SK-N-MC (cell line): ENCODE data around the gene PALD1.

Experiments used
- DNase-seq: peaks from one replicate; pipeline ENCODE4 v3.0.0-alpha.2; 2011; ENCODE audit warnings: low read depth, low spot score
- H3K27ac ChIP-seq: fragments of 200-600 bp; sonication (generic); 2 replicates; pipeline ENCODE4 v1.5.1; 2016; ENCODE audit warnings: mixed run types
- H3K36me3 ChIP-seq: fragments of 200-600 bp; sonication (generic); 2 replicates; pipeline ENCODE4 v1.6.1; 2017; ENCODE audit warnings: antibody characterized with exemption, low read length, mixed read lengths; ENCODE audit not compliant: insufficient read depth
- H3K4me3 ChIP-seq: fragments of 200-600 bp; sonication (generic); 2 replicates; pipeline ENCODE4 v1.5.1; 2016
- H3K9ac ChIP-seq: fragments of 200-600 bp; sonication (generic); 2 replicates; pipeline ENCODE4 v1.8.0; 2017; ENCODE audit warnings: mixed run types, mixed read lengths; ENCODE audit not compliant: insufficient read length
- H3K9me3 ChIP-seq: fragments of 200-600 bp; sonication (generic); 2 replicates; pipeline ENCODE4 v1.6.1; 2017; ENCODE audit warnings: low read depth, mild to moderate bottlenecking, antibody characterized with exemption, low read length, moderate library complexity, mixed read lengths
- EZH2 ChIP-seq: fragments of 200-600 bp; sonication (generic); IDR thresholded peaks from one replicate; pipeline ENCODE4 v1.6.1; 2017; ENCODE audit warnings: antibody characterized with exemption
- FOXP2 ChIP-seq: optimal IDR thresholded peaks from 2 replicates; pipeline ENCODE3; 2011; ENCODE audit warnings: mild to moderate bottlenecking, moderate library complexity; ENCODE audit not compliant: insufficient read depth; ENCODE audit errors: extremely low read length, control extremely low read depth
- POLR2AphosphoS5 ChIP-seq: IDR thresholded peaks from 2 replicates; pipeline ENCODE4 v1.6.1; 2012; ENCODE audit warnings: mild to moderate bottlenecking, low read depth, low read length, borderline replicate concordance

Gene PALD1

DNA sequence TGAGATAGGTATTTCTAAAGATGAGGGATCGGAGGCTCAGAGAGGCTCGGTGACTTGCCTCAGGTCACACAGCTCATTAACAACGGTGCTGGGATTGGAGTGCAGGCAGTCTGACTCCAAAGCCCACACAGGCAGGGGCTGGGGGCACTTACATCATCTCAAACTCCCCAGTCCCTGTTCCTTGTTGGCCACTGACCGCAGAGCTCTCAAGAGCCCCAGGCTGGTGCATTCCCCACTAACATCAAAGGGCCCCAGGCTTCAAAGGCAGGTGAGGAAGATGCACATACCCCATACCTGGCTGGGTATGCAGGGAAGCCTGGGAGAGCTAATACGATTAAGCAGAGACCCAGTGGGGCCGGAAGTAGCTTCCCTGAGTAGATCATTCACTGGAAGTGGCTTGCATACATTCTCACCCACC is 23.3 kb upstream of the PALD1 start:
- no peak for DNase-seq
- H3K4me3 ChIP-seq = no peak overlapping the region
- TF ChIP-seq POLR2AphosphoS5 (no peak), FOXP2 (no peak), EZH2 (no peak)
- H3K9me3 ChIP-seq = no peaks in the 10 kb centered on the region
- H3K9ac ChIP-seq = no peak overlapping the region
- H3K27ac ChIP-seq = no peak overlapping the region
- no peaks in the 10 kb centered on the region for H3K36me3 ChIP-seq

DNA sequence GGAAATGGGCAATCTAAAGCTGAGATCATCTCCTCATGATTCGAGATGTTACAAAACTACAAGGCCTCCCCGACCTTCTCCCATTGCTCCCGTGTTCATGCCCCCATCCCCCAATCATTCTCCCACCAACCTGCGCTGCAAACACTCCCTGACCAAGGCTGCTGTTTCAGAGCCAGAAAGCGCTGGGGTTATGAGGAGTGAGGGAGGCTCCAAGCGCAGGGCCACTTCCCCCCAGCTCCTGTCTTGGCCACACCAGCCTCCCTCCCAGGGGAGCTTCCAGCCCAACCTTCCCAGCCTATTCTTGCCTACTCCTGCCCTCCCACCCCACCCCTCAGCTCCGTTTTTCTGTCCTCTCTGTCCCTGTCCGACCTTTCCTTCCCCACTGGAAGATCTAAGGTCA is 22.4 kb upstream of the PALD1 start:
- Histone ChIP-seq H3K9ac (no peak overlapping the region), H3K9me3 (no peaks in the 10 kb centered on the region)

DNA sequence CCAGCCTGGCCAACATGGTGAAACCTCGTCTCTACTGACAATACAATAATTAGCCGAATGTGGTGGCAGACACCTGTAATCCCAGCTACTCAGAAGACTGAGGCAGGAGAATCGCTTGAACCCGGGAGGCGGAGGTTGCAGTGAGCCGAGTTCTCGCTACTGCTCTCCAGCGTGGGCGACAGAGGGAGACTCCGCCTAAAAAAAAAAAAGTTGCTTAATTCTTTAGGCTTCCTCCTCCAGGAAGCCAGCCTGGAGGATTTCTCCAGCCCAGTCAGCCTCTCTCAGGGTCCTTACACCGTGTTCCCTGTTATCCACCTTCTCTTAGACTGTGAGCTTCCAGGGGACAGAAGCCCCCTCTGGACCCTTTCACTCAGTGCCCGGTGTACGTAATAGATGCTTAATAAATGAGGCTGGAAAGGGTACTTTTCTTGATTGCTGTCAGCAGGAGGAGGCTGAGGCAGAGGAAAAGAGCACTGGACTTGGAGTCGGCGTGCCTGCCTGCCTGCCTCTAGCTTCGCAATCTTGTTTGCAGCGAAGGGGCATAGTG is 20.7 kb upstream of the PALD1 start:
- no peak overlapping the region for H3K27ac ChIP-seq
- no peak overlapping the region for H3K4me3 ChIP-seq
- H3K36me3 ChIP-seq = no peaks in the 10 kb centered on the region
- no peak overlapping the region for H3K9ac ChIP-seq
- no peak for DNase-seq
- TF ChIP-seq POLR2AphosphoS5 = no peak
- TF ChIP-seq FOXP2 = no peak
- TF ChIP-seq EZH2 = no peak
- no peaks in the 10 kb centered on the region for H3K9me3 ChIP-seq

More for the DNA sequence above, 22.4 kb upstream of the PALD1 start:
- DNase-seq = no peak
- Histone ChIP-seq H3K4me3 (no peak overlapping the region), H3K27ac (no peak overlapping the region), H3K36me3 (no peaks in the 10 kb centered on the region)
- no peak for TF ChIP-seq EZH2
- no peak for TF ChIP-seq POLR2AphosphoS5
- no peak for TF ChIP-seq FOXP2

DNA sequence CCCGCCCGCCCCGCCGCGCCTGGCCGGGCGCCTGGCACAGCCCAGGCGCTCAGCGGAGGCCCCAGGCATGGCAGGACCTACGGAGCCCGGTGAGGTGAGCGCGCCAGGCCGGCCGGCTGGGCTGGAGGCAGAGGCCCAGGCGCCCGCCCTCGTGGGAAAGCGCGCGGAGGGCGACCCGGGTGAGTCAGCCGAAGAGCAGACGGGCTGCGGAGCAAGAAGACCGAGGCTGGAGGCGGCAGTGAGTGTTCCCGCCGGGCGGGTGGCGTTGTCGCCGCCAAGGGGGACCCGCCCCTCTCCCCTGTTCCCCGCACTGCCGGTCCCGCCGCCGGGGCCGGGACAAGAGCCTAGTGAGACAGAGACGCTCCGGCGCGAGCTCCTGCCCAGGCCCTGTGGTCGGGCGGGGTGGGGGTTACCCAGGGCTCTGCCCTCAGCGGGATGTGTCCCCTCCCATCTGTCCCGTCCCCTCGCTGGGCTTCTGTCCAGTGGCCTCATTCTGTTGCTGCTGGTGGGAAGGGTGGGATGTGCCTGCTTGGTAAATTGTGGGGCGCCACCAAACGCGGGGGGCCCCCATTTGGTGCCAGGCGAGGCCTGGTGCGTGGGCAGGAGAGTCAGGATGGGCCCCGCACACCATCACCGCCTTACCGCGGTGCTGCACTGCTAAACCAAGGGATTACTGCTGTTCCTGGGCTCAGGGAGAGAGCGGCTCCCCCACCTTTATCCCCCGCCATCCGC is 20.1 kb upstream of the PALD1 start:
- TF ChIP-seq FOXP2 (no peak), POLR2AphosphoS5 (no peak), EZH2 (no peak)
- no peaks in the 10 kb centered on the region for H3K36me3 ChIP-seq
- DNase-seq = no peak
- H3K9me3 ChIP-seq = no peaks in the 10 kb centered on the region
- no peak overlapping the region for H3K4me3 ChIP-seq
- no peak overlapping the region for H3K27ac ChIP-seq
- H3K9ac ChIP-seq = no peak overlapping the region

- Histone ChIP-seq H3K27ac (no peak overlapping the region), H3K4me3 (no peak overlapping the region), H3K36me3 (no peaks in the 10 kb centered on the region), H3K9ac (no peak overlapping the region), H3K9me3 (no peaks in the 10 kb centered on the region)
- DNase-seq = no peak
- TF ChIP-seq POLR2AphosphoS5 = no peak
- no peak for TF ChIP-seq EZH2
- TF ChIP-seq FOXP2 = no peak
Observed at GRCh38 chr10:70459061-70459773, 19.4 kb upstream of the PALD1 start.

DNA sequence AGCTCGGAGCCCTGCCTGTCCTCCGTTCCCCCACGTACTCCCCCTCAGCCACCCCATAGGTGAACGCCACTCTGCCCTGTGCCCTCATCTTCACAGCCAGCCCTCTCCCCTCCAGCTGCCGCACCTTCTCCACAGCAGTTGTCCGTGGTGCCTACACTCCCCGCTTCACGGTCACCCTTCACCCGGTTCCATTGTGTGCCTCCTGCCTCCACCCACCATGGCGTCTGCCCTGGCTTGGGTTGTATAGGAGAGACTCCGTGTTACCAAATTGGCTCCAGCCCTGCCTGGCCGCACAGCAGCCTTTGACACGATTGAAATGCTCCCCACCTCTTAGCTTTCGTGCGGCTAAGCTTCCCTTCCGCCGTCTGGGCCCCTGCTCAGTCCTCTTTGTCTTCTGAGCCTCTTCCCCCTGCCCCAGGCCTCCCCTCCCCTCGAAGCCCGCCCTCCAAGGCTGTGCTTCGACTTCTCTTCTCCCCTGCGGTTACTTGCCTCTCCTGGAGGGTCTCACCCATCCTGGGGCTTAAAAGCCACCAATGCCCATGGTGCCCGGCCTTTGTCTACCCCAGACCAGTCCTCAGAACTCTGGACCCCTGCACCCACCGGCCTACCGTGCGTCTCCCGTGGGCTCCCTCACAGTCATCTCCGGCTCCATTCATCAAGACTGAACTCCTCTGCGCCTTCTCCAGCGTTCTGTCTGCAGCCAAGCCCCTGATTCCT is 18.6 kb upstream of the PALD1 start:
- Histone ChIP-seq H3K27ac (no peak overlapping the region), H3K9ac (no peak overlapping the region), H3K4me3 (no peak overlapping the region), H3K9me3 (no peaks in the 10 kb centered on the region), H3K36me3 (no peaks in the 10 kb centered on the region)
- no peak for DNase-seq
- no peak for TF ChIP-seq POLR2AphosphoS5

DNA sequence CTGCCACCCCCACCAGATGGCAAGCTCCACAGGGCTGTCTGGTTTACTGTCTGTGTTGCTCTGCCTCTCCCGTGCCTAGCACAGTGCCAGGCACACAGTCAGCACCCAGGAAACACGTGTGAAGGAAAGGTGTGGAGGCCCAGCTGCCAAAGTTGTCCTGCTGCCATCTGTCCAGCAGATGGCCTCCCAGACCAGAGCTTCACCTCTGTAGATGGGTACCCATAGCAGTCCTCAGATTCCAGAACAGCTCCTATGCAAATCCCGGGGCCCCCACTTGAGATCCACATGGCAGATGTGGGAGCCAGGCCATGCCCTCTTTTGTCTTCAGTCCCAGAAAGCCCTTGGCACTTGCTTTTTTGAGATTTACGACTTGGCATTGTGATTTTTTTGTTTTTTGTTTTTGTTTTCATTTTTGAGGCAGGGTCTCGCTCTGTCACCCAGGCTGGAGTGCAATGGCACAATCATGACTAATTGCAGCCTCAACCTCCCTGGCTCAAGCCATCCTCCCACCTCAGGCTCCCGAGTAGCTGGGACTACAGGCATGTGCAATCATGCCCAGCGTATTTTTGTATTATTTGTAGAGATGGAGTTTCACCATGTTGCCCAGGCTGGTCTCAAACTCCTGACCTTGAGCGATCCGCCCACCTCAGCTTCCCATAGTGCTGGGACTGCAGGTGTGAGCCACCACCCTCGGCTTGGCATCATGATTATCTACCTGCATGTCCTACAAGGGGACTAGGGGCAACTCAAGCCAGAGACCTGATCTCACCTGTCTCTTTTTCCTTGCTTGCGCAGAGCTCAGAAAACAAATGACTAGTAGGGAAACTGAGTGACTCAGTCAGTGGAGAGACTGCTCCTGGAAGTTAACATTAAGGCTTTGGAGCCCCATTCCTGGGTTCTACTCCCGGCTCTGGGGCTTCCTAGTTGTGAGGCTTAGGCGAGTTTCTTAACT is 16.9 kb upstream of the PALD1 start:
- no peaks in the 10 kb centered on the region for H3K36me3 ChIP-seq
- no peak overlapping the region for H3K9ac ChIP-seq
- no peak for TF ChIP-seq POLR2AphosphoS5
- TF ChIP-seq FOXP2 = no peak
- TF ChIP-seq EZH2 = no peak
- H3K9me3 ChIP-seq = no peaks in the 10 kb centered on the region
- no peak overlapping the region for H3K4me3 ChIP-seq
- no peak overlapping the region for H3K27ac ChIP-seq
- DNase-seq = no peak
